ENCODE data around the gene ZNF708. TPM values are rescaled to one million over a fixed set of nuclear protein-coding genes. Genes with fewer than 3 reads are reported as not detected.
"Not testable (repeated sequence)": the region's sequence is repeated elsewhere in the genome, so short reads cannot be mapped to it uniquely, and the experiment has no call there.

Gene ZNF708
- total RNA-seq, 2 donors from 2014 or later: 13.7 to 14.5 TPM

DNA sequence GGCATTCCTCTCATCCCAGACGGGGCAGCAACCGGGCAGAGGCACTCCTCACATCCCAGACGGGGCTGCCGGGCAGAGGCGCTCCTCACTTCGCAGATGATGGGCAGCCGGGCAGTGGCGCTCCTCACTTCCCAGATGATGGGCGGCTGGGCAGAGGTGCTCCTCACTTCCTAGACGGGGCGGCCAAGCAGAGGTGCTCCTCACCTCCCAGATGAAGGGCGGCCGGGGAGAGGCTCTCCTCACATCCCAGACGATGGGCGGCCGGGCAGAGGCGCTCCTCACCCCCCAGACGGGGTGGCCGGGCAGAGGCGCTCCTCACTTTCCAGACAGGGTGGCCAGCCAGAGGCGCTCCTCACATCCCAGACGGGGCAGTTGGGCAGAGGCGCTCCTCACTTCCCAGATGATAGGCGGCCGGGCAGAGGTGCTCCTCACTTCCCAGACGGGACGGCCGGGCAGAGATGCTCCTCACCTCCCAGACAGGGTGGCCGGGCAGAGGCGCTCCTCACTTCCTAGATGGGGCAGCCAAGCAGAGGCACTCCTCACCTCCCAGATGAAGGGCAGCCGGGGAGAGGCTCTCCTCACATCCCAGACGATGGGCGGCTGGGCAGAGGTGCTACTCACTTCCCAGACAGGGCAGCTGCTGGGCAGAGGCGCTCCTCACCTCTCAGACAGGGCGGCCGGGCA, 68.9 kb downstream of the ZNF708 start:
- no peaks in the 10 kb centered on the region for H3K4me1 ChIP-seq
- H3K4me3 ChIP-seq: no peak overlapping the region
- H3K27ac ChIP-seq: no peak overlapping the region
- ATAC-seq (no peak), DNase-seq (no peak)
- WGBS, 2 donors: 90 to 92% methylated on average over 2 to 33 of the region's 36 CpGs
- H3K36me3 ChIP-seq (replicated peaks in 1 of 2; ENCODE audit: insufficient read depth in 1 of 2, low read depth in 2 of 2): no peaks in the 10 kb centered on the region
- no peaks in the 10 kb centered on the region for H3K27me3 ChIP-seq
- intact Hi-C loops (cut with DNase I): no loop called here
- TF ChIP-seq POLR2A (IDR thresholded peaks at IDR 0.05): no peak
- TF ChIP-seq, protein P1, sequence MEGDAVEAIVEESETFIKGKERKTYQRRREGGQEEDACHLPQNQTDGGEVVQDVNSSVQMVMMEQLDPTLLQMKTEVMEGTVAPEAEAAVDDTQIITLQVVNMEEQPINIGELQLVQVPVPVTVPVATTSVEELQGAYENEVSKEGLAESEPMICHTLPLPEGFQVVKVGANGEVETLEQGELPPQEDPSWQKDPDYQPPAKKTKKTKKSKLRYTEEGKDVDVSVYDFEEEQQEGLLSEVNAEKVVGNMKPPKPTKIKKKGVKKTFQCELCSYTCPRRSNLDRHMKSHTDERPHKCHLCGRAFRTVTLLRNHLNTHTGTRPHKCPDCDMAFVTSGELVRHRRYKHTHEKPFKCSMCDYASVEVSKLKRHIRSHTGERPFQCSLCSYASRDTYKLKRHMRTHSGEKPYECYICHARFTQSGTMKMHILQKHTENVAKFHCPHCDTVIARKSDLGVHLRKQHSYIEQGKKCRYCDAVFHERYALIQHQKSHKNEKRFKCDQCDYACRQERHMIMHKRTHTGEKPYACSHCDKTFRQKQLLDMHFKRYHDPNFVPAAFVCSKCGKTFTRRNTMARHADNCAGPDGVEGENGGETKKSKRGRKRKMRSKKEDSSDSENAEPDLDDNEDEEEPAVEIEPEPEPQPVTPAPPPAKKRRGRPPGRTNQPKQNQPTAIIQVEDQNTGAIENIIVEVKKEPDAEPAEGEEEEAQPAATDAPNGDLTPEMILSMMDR (IDR thresholded peaks at IDR 0.05): no peak
- peaks cover 0 to 19% (median 0%) of the 10 kb centered on the region in 3 donors for H3K9me3 ChIP-seq

GRCh38 chr19:21259421-21260124, 69.6 kb downstream of the ZNF708 start:
- DNase-seq; H3K36me3 ChIP-seq (replicated peaks in 1 of 2; ENCODE audit: insufficient read depth in 1 of 2, low read depth in 2 of 2); H3K27me3 ChIP-seq; H3K4me3 ChIP-seq; ATAC-seq; H3K4me1 ChIP-seq; intact Hi-C loops (cut with DNase I); H3K27ac ChIP-seq: not testable (repeated sequence)
- H3K9me3 ChIP-seq: peaks cover 0 to 19% (median 0%) of the 10 kb centered on the region in 3 donors
- WGBS, 2 donors: 81 to 89% methylated on average over 5 to 26 of the region's 27 CpGs

DNA sequence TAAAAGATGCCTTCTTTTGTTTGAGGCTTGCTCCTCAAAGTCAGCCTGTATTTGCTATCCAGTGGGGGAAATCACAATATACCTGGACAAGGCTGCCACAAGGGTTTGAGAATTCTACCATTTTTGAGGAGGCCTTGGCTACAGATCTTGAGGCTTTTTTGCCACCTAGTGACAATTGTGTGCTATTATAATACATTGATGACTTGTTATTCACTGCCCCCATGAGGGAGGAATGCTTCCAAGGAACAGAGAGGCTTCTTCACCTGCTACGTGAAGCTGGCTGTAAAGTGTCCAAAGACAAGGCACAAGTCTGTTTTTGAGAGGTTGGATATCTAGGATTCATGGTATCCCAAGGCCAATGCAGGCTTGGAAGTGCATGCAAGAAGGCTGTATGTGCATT, 72.5 kb downstream of the ZNF708 start:
- intact Hi-C loops (cut with DNase I): no loop called here
- no peak overlapping the region for H3K27ac ChIP-seq
- H3K36me3 ChIP-seq (replicated peaks in 1 of 2; ENCODE audit: insufficient read depth in 1 of 2, low read depth in 2 of 2): no peaks in the 10 kb centered on the region
- peak in 2 of 4 donors; percentile 3 to 22 for DNase-seq
- H3K4me1 ChIP-seq: no peaks in the 10 kb centered on the region
- TF ChIP-seq, protein P1 (IDR thresholded peaks at IDR 0.05): peak in 3 of 7 experiments; percentile 41 to 81 (median 50)
- TF ChIP-seq POLR2A (IDR thresholded peaks at IDR 0.05): no peak
- H3K27me3 ChIP-seq: no peaks in the 10 kb centered on the region
- ATAC-seq: no peak
- H3K4me3 ChIP-seq: no peak overlapping the region
- H3K9me3 ChIP-seq: peaks cover 0 to 13% (median 0%) of the 10 kb centered on the region in 3 donors
- 17 to 20% methylated on average over 1 of the region's 1 CpG for WGBS, 2 donors

Other genes starting within 250 kb of the ZNF708 start
- 10 to 100 TPM in 1 of 2 donors, 1 to 10 TPM in 1; 3.1 to 16.2 TPM for gene ZNF714, start 247.2 kb downstream of the ZNF708 start, total RNA-seq
- 1 to 10 TPM; 4.9 to 7.9 TPM for gene ZNF431, start 187.4 kb downstream of the ZNF708 start, total RNA-seq
- gene ZNF738, start 29.6 kb upstream of the ZNF708 start, total RNA-seq: 1 to 10 TPM; 3.0 to 4.7 TPM
- gene ZNF493, start 67.7 kb upstream of the ZNF708 start, total RNA-seq: 10 to 100 TPM; 36.6 to 50.1 TPM
- 10 to 100 TPM; 21.5 to 55.7 TPM for gene ZNF429, start 176.2 kb upstream of the ZNF708 start, total RNA-seq

Measured in body of pancreas (tissue), 4 donors.